Measurements from ENCODE around the gene RPTN. TPM values are rescaled to one million over a fixed set of nuclear protein-coding genes. Genes with fewer than 3 reads are reported as not detected.

The RPTN gene
- total RNA-seq, 6 experiments from 2014 or later = not detected

GRCh38 chr1:152104854-152105253 is 54.2 kb downstream of the RPTN start:
- TF ChIP-seq POLR2A (IDR thresholded peaks at IDR 0.05) = no peak
- no peak for TF ChIP-seq CTCF (IDR thresholded peaks at IDR 0.05)
- Histone ChIP-seq H3K36me3 (no peaks in the 10 kb centered on the region), H3K27ac (no peak overlapping the region), H3K27me3 (peaks cover 0 to 20% of the 10 kb centered on the region in 2 donors), H3K4me3 (no peak overlapping the region), H3K4me1 (peaks cover 0 to 8% (median 0%) of the 10 kb centered on the region in 4 donors), H3K9me3 (no peaks in the 10 kb centered on the region)
- DNase-seq (no peak), ATAC-seq (no peak)
- WGBS (ENCODE audit: insufficient coverage, low coverage, low lambda C conversion rate, missing lambda C conversion rate) = 42% methylated on average over 2 of the region's 2 CpGs
- intact Hi-C loops (cut with DNase I) = no loop called here

Other genes with a start within 250 kb of the RPTN start
- gene THEM4, start 249.7 kb downstream of the RPTN start, total RNA-seq = 10 to 100 TPM in 2 of 6 experiments, 1 to 10 TPM in 4; 8.5 to 19.1 (median 9.2) TPM
- 100 to 1,000 TPM in 1 of 6 experiments, 10 to 100 TPM in 5; 48.5 to 192 (median 61.7) TPM for gene S100A10, start 165.4 kb downstream of the RPTN start, total RNA-seq
- 10 to 100 TPM; 11.0 to 68.5 (median 25.3) TPM for gene S100A11, start 122.2 kb downstream of the RPTN start, total RNA-seq
- not detected for gene TCHHL1, start 70.2 kb downstream of the RPTN start, total RNA-seq
- gene TCHH, start 43.8 kb downstream of the RPTN start, total RNA-seq = under 1 TPM in 4 of 6 experiments, not detected in 2; 0.02 to 0.25 (median 0.12) TPM
- not detected for gene HRNR, start 65.0 kb upstream of the RPTN start, total RNA-seq
- not detected for gene FLG, start 166.0 kb upstream of the RPTN start, total RNA-seq
- gene FLG2, start 200.8 kb upstream of the RPTN start, total RNA-seq = not detected

Measured in right lobe of liver (tissue), 6 donors.